ENCODE results near the gene PDGFC. TPM values are rescaled to one million over a fixed set of nuclear protein-coding genes. Genes with fewer than 3 reads are reported as not detected.

PDGFC gene
- total RNA-seq, 1 experiment from 2014 or later: 4.5 TPM

- H2BK120ac ChIP-seq (ENCODE audit: low read depth, low read length, poor library complexity, severe bottlenecking): no peak overlapping the region
- no peak overlapping the region for H4K91ac ChIP-seq (ENCODE audit: insufficient read length, low read depth, low read length)
- H3K56ac ChIP-seq (ENCODE audit: insufficient read length, low read depth, low read length): no peak overlapping the region
- no peak overlapping the region for H3K4me3 Mint-ChIP-seq
- no peak for TF ChIP-seq CTCF (conservative IDR thresholded peaks at IDR 0.05)
- no peak for DNase-seq
- no peak overlapping the region for H2BK5ac ChIP-seq (ENCODE audit: insufficient read length, low read length)
- no peak overlapping the region for H3T11ph ChIP-seq (ENCODE audit: low read length)
- no peak overlapping the region for H2BK15ac ChIP-seq (ENCODE audit: low read depth, low read length)
- no peaks in the 10 kb centered on the region for H3K27me3 Mint-ChIP-seq (ENCODE audit: low read depth)
- H3K9ac ChIP-seq (ENCODE audit: extremely low read depth, insufficient read length, low read length): no peak overlapping the region
- no peaks in the 10 kb centered on the region for H3K36me3 Mint-ChIP-seq (ENCODE audit: insufficient read depth in 1 of 3, low read depth in 3 of 3)
- H3K27ac Mint-ChIP-seq: no peak overlapping the region
- no peak overlapping the region for H2BK20ac ChIP-seq (ENCODE audit: low read depth, low read length, poor library complexity, severe bottlenecking)
- H3K4me2 ChIP-seq (ENCODE audit: insufficient read depth, insufficient read length, low read length): no peak overlapping the region
- H4K20me1 ChIP-seq (ENCODE audit: control insufficient read depth, insufficient read depth, insufficient read length): no peaks in the 10 kb centered on the region
- H3K4me1 Mint-ChIP-seq: peaks cover 11% of the 10 kb centered on the region in 2 experiments
- no peak overlapping the region for H3K18ac ChIP-seq (ENCODE audit: insufficient read length, low read depth, low read length)
- WGBS (ENCODE audit: extremely low coverage, insufficient read length, low lambda C conversion rate): no CpG with 5 or more reads among the region's 2 CpGs
- no peak overlapping the region for H3K23ac ChIP-seq (ENCODE audit: insufficient read length, low read depth, low read length)
- no peak overlapping the region for H3K4ac ChIP-seq (ENCODE audit: low read depth, low read length)
- no peak overlapping the region for H3K14ac ChIP-seq (ENCODE audit: insufficient read depth, low read length)
- H2BK12ac ChIP-seq (ENCODE audit: insufficient read length, low read depth, low read length): no peak overlapping the region
- H4K5ac ChIP-seq (ENCODE audit: insufficient read length, low read depth, low read length): no peak overlapping the region
- no peak overlapping the region for H4K8ac ChIP-seq (replicated peaks; ENCODE audit: insufficient read length, low read depth, low read length)
- H2AFZ ChIP-seq (ENCODE audit: low read length): no peak overlapping the region
- H2AK5ac ChIP-seq (ENCODE audit: insufficient read length, low read length): no peak overlapping the region
- no peaks in the 10 kb centered on the region for H3K27me3 ChIP-seq (ENCODE audit: insufficient read depth, low read length)
- no peaks in the 10 kb centered on the region for H3K9me3 ChIP-seq (ENCODE audit: control insufficient read depth, low read depth, low read length)
- H3K79me2 ChIP-seq (ENCODE audit: insufficient read depth, low read length): no peaks in the 10 kb centered on the region
- no peaks in the 10 kb centered on the region for H3K23me2 ChIP-seq (ENCODE audit: insufficient read length, low read depth, low read length, poor library complexity, severe bottlenecking)
- H3K79me1 ChIP-seq (ENCODE audit: insufficient read depth, low read depth, low read length, poor library complexity, severe bottlenecking): no peaks in the 10 kb centered on the region
- H3K27ac ChIP-seq (ENCODE audit: insufficient read length, low read depth, low read length): no peak overlapping the region
- no peaks in the 10 kb centered on the region for H3K4me1 ChIP-seq (ENCODE audit: insufficient read depth, low read length)
- no peaks in the 10 kb centered on the region for H3K9me3 Mint-ChIP-seq
Observed at GRCh38 chr4:157012781-157013180, 41.2 kb upstream of the PDGFC start.
